GM18508 (cell line): ENCODE measurements around the gene UGT1A7.
"Not testable (repeated sequence)": the region's sequence is repeated elsewhere in the genome, so short reads cannot be mapped to it uniquely, and the experiment has no call there.

Experiments used
- ATAC-seq: cut with Tn5 transposase; IDR thresholded peaks from one replicate; pipeline ENCODE4 v1.9.1; 2021; ENCODE audit warnings: moderate number of reproducible peaks; ENCODE audit not compliant: insufficient read depth, unreplicated experiment

The UGT1A7 gene

GRCh38 chr2:233681521-233682099 is at the start of gene UGT1A7:
UGT1A7 (plus strand) TSS chr2:233681901; CDS start chr2:233681938, 37 bp downstream.
- ATAC-seq: no peak

DNA sequence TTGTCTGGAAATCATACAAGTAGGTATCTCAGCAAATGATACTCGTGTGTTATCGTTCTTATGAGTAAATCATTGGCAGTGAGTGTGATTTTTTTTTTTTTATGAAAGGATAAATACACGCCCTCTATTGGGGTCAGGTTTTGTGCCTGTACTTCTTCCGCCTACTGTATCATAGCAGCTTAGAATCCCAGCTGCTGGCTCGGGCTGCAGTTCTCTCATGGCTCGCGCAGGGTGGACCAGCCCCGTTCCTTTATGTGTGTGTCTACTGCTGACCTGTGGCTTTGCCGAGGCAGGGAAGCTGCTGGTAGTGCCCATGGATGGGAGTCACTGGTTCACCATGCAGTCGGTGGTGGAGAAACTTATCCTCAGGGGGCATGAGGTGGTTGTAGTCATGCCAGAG is 45.4 kb upstream of the UGT1A7 start, which contains the start of gene UGT1A10:
TSS of gene UGT1A10 (plus strand) at position 143 of the 400 bp plus-strand sequence. CDS start at position 218, 75 bp downstream.
- not testable (repeated sequence) for ATAC-seq

- no peak for ATAC-seq
Measured at GRCh38 chr2:233638836-233639235, 42.9 kb upstream of the UGT1A7 start.

DNA sequence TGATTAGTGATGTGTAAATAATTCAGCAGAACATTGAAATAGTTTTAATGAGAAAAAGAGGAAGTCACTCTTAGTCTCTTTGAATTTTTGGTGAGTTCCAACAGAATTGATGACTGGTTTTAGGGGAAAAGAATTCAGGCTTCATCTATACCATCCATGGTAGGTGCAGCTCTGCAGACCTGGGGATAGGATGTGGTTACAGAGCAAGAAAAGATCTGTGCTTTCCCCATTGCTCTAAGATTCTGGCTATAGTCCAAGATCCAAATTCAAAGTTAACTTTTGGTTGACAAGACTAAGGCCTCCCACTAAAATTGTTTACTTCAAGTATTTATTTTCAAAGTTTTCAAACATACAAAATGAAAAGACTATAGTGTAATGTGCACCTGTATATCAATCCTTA is 41.8 kb upstream of the UGT1A7 start:
- no peak for ATAC-seq

- ATAC-seq: no peak
Measured at GRCh38 chr2:233643128-233643527, 38.6 kb upstream of the UGT1A7 start.

DNA sequence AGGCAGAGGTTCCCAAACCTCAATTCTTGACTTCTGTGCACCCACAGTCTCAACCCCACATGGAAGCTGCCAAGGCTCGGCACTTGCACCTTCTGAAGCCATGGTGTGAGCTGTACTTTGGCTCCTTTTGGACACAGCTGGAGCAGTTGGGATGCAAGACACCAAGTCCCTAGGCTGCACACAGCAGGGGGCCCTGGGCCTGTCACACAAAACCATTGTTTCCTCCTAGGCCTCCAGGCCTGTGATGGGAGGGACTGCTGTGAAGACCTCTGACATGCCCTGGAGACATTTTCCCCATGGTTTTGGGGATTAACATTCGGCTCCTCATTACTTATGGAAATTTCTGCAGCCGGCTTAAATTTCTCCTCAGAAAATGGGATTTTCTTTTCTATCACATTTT is 35.7 kb upstream of the UGT1A7 start:
- not testable (repeated sequence) for ATAC-seq

- ATAC-seq: no peak
Measured at GRCh38 chr2:233650981-233651380, 30.7 kb upstream of the UGT1A7 start.

DNA sequence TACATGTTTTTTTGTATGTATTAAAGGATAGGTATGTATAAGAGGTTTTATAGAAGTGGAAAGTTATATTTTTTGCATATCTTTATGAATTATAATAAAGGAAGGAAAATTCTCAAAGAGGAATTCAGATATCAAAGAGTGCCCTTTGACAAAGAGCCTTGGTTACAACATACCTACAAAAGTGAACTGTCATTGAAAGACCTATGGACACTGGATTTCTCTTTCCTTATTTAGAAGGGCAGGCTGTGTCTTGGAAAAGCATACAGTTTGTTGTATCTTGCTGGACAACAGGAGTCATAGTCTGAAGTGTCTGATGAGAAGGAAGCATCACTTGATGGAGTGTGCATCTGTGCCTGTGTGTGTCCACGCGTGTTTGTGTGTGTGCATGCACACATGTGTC is 30.3 kb upstream of the UGT1A7 start:
- ATAC-seq: no peak

- no peak for ATAC-seq
Measured at GRCh38 chr2:233654501-233654900, 27.2 kb upstream of the UGT1A7 start.

- no peak for ATAC-seq
Measured at GRCh38 chr2:233655043-233655442, 26.7 kb upstream of the UGT1A7 start.

DNA sequence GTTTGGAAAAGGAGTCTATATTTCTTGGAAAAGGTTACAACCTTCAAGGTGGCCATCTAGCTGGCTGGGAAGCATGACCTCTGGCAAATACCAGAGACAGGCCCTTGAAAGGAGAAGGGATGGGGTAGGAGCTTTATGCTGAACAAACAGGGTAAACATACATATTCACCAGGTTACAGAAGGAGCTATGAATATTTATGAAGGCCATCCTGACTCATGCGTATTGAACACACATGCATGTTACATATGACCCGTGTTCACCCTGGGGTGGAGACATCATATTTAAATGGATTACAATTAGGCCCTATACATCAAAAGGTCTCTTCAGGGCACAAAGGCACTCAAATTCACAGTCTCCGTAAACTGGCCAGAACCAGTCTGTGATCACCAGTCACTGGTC is 25.8 kb upstream of the UGT1A7 start:
- ATAC-seq: not testable (repeated sequence)

- ATAC-seq: no peak
Measured at GRCh38 chr2:233656443-233656842, 25.3 kb upstream of the UGT1A7 start.

GRCh38 chr2:233658610-233659009 is 23.1 kb upstream of the UGT1A7 start:
- ATAC-seq: no peak

DNA sequence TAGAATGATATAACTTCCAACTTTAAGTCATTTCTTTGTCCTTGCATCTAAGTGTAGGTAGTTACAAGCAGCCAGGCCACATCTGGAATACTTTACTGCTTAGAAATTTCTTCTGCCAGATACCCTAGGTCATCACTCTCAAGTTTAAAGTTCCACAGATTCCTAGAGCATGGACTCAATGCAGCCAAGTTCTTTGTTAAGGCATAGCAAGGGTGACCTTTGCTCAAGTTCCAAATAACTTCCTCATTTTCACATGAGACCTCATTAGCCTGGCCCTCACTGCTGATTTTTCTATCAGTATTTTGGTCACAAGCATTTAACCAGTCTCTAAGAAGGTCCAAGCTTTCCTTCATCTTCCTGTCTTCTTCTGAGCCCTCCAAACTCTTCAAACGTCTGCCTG is 17.8 kb upstream of the UGT1A7 start:
- ATAC-seq: no peak

GRCh38 chr2:233668605-233669260 is 13.0 kb upstream of the UGT1A7 start:
- no peak for ATAC-seq

DNA sequence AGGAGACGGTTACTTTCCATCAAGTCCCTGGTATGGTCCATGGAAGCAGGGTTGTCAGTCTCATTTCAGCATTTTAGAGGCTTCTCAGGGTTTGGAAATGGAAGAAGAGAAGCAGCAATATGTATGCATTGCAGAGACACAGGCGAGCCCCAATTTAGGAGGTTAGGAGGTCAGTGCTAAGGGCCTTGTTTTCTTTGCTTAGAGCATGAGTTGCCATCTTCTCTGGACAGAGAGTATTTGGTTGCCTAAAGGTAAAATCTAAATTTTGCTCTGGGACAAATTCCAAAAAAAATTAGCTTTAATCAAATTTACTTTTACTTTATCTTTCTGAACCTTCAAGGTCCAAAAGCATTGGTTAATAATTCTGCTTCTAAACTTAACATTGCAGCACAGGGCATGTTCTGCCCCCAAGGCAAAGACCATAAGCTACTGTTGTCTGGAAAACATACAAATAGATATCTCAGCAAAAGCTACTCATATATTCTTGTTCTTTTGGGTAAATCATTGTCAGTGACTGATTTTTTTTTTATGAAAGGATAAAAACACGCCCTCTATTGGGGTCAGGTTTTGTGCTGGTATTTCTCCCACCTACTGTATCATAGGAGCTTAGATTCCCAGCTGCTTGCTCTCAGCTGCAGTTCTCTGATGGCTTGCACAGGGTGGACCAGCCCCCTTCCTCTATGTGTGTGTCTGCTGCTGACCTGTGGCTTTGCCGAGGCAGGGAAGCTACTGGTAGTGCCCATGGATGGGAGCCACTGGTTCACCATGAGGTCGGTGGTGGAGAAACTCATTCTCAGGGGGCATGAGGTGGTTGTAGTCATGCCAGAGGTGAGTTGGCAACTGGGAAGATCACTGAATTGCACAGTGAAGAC is 10.2 kb upstream of the UGT1A7 start, which contains the start of gene UGT1A9:
TSS of gene UGT1A9 (plus strand) at position 609 of the 872 bp plus-strand sequence. CDS start at position 646, 37 bp downstream.
- ATAC-seq: no peak

DNA sequence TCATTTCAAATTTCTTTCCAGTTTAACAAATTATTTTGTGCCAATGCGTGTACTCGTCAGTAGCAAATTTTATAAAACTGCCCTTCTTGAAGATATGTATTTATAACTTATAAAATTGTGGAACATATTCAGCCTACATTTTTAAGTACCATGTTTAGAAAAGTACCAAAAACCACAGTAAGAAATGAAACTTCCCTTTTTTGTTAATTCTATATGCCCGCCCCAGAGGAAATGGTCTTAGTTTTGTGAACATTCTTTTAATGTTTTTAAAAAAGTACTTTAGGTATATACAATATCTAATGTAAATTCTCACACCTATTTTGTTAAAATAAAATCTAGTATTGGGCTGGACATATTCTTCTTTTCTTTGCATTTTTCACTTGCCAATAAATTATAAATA is 8.8 kb upstream of the UGT1A7 start:
- no peak for ATAC-seq

GRCh38 chr2:233673896-233674295 is 7.8 kb upstream of the UGT1A7 start:
- no peak for ATAC-seq

- no peak for ATAC-seq
Measured at GRCh38 chr2:233674314-233674713, 7.4 kb upstream of the UGT1A7 start.

GRCh38 chr2:233674995-233675394 is 6.7 kb upstream of the UGT1A7 start:
- ATAC-seq: no peak

DNA sequence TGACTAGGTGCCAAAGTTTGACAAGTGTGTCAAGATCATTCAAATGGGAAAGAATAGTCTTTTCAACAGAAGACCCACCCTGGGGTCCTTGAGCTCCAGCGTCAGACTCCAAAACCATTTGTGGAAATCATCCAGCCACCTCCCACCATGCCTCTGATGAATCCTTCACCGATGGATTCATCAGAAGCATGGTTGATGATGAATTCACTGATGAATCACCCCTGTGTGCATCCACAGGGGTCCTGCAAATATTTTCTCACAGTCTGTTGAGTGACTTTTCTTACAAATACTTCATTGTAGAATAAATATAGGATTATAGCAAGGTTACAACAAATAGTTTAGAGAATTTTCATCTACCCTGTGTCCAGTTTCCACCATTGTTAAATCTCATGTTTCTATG is 5.7 kb upstream of the UGT1A7 start:
- ATAC-seq: no peak
